ENCODE data around the gene NUMB.

Gene NUMB

GRCh38 chr14:73231981-73232851 lies 226.1 kb downstream of the NUMB start:
- Histone ChIP-seq H3K4me1 (ENCODE audit: control insufficient read depth, insufficient read depth, low read length, unreplicated experiment) (peaks cover 33% of the 10 kb centered on the region), H3K27ac (ENCODE audit: low read depth, low read length) (no peak overlapping the region), H2AFZ (ENCODE audit: low read length, unreplicated experiment) (no peak overlapping the region), H3K79me2 (ENCODE audit: control insufficient read depth, insufficient read depth, low read length, unreplicated experiment) (no peaks in the 10 kb centered on the region), H3K4me3 (ENCODE audit: low read depth, low read length) (no peak overlapping the region), H3K27me3 (ENCODE audit: insufficient read depth, low read length) (peaks cover 26% of the 10 kb centered on the region), H3K36me3 (ENCODE audit: insufficient read depth, low read length) (no peaks in the 10 kb centered on the region)

GRCh38 chr14:73230051-73230450 lies 228.3 kb downstream of the NUMB start:
- H3K27me3 ChIP-seq (ENCODE audit: insufficient read depth, low read length) = peaks cover 20% of the 10 kb centered on the region
- no peak overlapping the region for H3K27ac ChIP-seq (ENCODE audit: low read depth, low read length)
- no peak overlapping the region for H3K4me3 ChIP-seq (ENCODE audit: low read depth, low read length)
- no peaks in the 10 kb centered on the region for H3K79me2 ChIP-seq (ENCODE audit: control insufficient read depth, insufficient read depth, low read length, unreplicated experiment)
- no peaks in the 10 kb centered on the region for H3K36me3 ChIP-seq (ENCODE audit: insufficient read depth, low read length)
- peaks cover 23% of the 10 kb centered on the region for H3K4me1 ChIP-seq (ENCODE audit: control insufficient read depth, insufficient read depth, low read length, unreplicated experiment)
- H2AFZ ChIP-seq (ENCODE audit: low read length, unreplicated experiment) = no peak overlapping the region

- H3K27me3 ChIP-seq (ENCODE audit: insufficient read depth, low read length) = 0 out of 2 replicates have a peak, but pooled peaks cover under 1% of the 10 kb centered on the region
- peak overlapping the region; percentile 83 for H3K27ac ChIP-seq (ENCODE audit: low read depth, low read length)
Observed at GRCh38 chr14:73227812-73228781, 230.2 kb downstream of the NUMB start.

GRCh38 chr14:73225496-73225895 lies 232.8 kb downstream of the NUMB start:
- Histone ChIP-seq H3K4me3 (ENCODE audit: low read depth, low read length) (no peak overlapping the region), H3K27ac (ENCODE audit: low read depth, low read length) (no peak overlapping the region), H3K27me3 (ENCODE audit: insufficient read depth, low read length) (no peaks in the 10 kb centered on the region), H2AFZ (ENCODE audit: low read length, unreplicated experiment) (no peak overlapping the region), H3K36me3 (ENCODE audit: insufficient read depth, low read length) (peaks cover 4% of the 10 kb centered on the region; the same call in 1 of the 2 replicates), H3K4me1 (ENCODE audit: control insufficient read depth, insufficient read depth, low read length, unreplicated experiment) (peaks cover 33% of the 10 kb centered on the region), H3K79me2 (ENCODE audit: control insufficient read depth, insufficient read depth, low read length, unreplicated experiment) (no peaks in the 10 kb centered on the region)

More at GRCh38 chr14:73227812-73228781, 230.2 kb downstream of the NUMB start:
- no peak overlapping the region for H2AFZ ChIP-seq (ENCODE audit: low read length, unreplicated experiment)
- H3K4me3 ChIP-seq (ENCODE audit: low read depth, low read length) = peak overlapping the region; percentile 25; the same call in 1 of the 2 replicates
- peaks cover 23% of the 10 kb centered on the region for H3K4me1 ChIP-seq (ENCODE audit: control insufficient read depth, insufficient read depth, low read length, unreplicated experiment)
- no peaks in the 10 kb centered on the region for H3K36me3 ChIP-seq (ENCODE audit: insufficient read depth, low read length)
- H3K79me2 ChIP-seq (ENCODE audit: control insufficient read depth, insufficient read depth, low read length, unreplicated experiment) = no peaks in the 10 kb centered on the region
